HG02763 (cell line): Measurements from ENCODE around the gene SORCS1.

Experiments used
- ATAC-seq: cut with Tn5 transposase; IDR thresholded peaks from one replicate; pipeline ENCODE4 v1.9.1; 2021; ENCODE audit warnings: mild to moderate bottlenecking, moderate library complexity; ENCODE audit not compliant: unreplicated experiment

Gene SORCS1

GRCh38 chr10:107163881-107164861 lies at the start of gene SORCS1:
Gene SORCS1, minus strand, starts transcription at chr10:107164706.
- no peak for ATAC-seq

- ATAC-seq = no peak
Observed at GRCh38 chr10:107214261-107214660, 49.8 kb upstream of the SORCS1 start.

- no peak for ATAC-seq
Observed at GRCh38 chr10:107213861-107214260, 49.4 kb upstream of the SORCS1 start.

DNA sequence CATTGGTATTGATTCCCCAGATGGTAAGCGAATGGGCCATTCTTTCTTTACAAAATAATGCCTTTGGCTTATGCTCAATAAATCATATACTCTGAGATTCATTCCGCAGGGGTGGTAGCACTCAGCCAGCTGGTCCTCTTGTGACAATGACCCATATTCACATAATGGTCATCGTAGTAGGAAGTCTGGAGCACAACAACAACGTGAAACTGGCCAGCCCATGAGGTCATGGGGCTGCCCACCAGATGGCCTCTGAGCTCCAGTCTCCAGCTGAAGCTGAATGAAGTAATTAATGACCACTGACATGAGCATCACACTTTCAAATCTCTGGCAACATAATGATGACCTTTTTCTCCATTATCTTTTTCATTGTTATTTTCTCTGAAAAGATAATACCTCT lies 42.3 kb upstream of the SORCS1 start:
- ATAC-seq = no peak

GRCh38 chr10:107169516-107169915 lies 5.0 kb upstream of the SORCS1 start:
- no peak for ATAC-seq

DNA sequence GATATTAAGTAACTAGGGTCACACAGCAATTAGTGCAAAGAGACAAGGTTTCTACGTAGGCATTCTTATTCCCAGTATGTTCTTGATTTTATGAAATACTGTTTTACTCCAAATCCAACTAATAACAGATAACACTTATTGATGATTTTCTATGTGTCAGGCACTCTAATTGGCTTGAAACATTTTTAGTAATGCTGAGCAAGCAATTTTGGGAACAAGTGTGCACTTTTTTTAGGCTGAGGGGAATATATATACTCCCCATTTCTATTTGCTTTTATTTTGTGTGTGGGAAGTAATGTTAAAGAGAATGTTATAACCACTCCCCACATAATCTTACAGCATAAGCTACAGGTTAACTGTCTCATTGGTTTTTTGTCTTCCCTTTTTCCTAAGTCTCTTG lies 4.2 kb upstream of the SORCS1 start:
- no peak for ATAC-seq

GRCh38 chr10:107166403-107166802 lies 1.9 kb upstream of the SORCS1 start:
- no peak for ATAC-seq

DNA sequence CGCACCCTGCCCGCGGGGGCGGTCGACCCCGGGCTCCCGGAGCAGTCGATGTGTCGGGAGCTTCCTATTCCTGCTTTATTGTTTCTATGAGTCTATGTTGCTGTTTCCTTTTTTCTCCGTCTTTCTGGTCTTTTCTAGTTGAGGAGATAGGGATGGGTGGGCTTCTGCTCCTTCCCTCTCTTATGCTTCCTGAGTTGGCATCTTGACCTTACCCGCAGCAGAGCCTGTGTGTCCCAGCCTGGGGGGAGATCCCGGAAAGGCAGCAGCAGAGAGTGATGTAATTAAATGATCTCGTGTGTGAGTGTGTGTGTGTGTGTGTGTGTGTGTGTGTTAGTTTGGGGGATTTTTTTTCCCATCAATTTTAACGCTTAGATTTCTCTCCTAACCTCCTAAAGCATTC lies 486 bp upstream of the SORCS1 start:
- no peak for ATAC-seq

DNA sequence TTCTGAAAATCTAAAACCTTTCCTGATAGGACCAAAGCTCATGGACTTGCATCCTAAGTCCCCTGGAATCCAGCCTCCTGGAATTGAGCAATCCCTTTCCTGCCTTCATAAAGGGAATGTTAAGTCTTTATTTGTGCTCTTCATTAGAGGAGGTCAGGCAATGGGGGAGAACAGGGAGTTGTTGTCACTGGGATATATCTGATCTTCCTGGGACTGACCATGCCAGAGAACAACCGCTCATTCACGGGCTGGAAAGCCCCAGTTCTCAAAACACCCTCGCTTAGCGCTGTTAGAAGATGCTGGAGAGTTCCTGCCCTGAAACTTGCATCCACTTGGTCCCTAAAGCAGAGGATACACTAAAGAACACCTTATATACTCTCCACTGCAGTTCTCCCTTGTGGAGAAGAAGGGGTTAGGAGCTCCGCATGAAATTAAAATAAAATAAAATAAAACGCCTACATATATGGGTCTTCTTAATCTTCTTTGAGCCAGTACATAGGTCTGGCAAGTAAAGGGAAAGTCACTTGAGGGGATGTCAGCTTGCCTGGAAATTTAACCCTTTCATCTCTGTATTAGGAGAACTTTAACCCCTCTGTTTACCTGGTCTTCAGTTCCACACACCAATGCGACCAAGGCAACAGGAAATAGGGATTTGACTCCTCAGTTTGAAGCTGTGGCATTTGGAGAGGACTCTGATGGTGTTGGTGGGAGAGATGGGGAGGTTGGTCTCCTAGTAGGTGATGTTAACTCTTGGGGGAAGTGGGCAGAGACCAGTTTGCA lies 1.2 kb downstream of the SORCS1 start:
- ATAC-seq = no peak

GRCh38 chr10:107160866-107161265 lies 3.6 kb downstream of the SORCS1 start:
- no peak for ATAC-seq

- ATAC-seq = no peak
Observed at GRCh38 chr10:107159871-107160270, 4.6 kb downstream of the SORCS1 start.

GRCh38 chr10:107157071-107157470 lies 7.4 kb downstream of the SORCS1 start:
- no peak for ATAC-seq

DNA sequence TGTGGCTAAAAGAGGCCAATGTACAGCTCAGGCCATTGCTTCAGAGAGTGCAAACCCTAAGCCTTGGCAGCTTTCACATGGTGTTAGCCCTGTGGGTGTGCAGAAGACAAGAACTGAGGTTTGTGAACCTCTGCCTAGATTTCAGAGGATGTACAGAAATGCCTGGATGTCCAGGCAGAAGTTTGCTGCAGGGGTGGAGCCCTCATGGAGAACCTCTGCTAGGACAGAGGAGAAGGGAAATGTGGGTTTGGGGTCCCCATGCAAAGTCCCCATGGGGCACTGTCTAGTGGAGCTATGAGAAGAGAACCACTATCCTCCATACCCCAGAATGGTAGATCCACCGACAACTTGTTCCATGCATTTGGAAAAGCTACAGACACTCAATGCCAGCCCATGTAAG lies 12.4 kb downstream of the SORCS1 start:
- no peak for ATAC-seq

DNA sequence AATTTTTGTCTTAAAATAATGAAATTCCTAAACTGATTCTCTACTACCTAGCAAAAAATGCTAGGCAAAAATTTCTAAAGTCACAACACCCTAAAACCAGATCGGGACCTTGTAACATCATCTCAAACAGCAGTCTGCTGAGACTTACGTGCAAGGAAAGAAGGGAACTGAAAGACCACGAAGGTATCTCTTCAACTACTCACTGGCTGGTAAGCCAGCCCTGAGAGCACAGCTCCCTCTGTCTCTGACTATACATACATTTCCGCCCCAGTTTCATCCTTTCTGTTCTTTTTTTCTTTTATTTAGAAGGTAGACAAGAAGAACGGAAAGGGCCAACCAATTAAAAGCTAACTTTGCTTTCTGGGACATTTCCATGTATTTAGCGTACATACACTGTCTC lies 15.6 kb downstream of the SORCS1 start:
- no peak for ATAC-seq

- no peak for ATAC-seq
Observed at GRCh38 chr10:107144490-107144889, 20.0 kb downstream of the SORCS1 start.

GRCh38 chr10:107141524-107142061 lies 22.9 kb downstream of the SORCS1 start:
- no peak for ATAC-seq

GRCh38 chr10:107139237-107139636 lies 25.3 kb downstream of the SORCS1 start:
- no peak for ATAC-seq

GRCh38 chr10:107133656-107134055 lies 30.9 kb downstream of the SORCS1 start:
- no peak for ATAC-seq

DNA sequence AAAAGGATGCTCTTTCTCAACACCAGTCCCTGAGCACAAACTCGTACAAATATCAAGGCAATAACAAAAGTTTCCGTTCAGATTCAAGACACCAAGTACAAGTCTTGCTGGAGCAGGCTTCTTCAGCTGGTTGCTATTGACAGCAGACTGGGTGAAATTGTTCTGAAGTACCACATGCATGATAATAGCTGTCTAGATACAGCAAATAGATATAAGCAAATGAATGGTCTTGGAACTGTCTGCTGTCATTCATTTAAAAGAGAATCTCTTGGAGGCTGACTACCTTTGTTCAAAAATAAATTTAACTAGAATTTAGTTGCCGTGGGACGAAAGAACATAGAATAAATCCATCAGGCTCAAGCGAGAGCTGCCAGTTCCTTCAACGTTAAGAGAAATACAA lies 35.5 kb downstream of the SORCS1 start:
- no peak for ATAC-seq

- ATAC-seq = no peak
Observed at GRCh38 chr10:107126512-107127065, 37.9 kb downstream of the SORCS1 start.

DNA sequence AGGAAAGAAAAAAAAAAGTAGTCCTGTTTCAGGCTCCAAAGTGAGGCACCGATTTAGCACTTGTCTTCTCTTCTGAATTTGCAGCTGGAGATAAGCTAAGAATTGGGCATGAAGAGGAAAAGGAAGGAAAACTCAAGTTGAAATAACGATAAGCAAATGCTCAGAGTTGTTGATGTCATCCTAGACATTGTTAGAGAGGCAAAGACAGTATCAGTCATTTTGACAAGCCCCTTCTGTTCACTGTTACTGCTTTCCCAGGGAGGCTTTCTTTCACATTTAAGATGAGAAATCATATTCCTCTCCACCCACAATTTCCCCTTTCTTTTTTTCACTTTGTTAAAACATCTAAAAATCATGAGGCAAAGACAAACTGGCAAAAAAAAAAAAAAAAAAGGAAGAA lies 41.8 kb downstream of the SORCS1 start:
- ATAC-seq = no peak
